ENCODE measurements around the gene EFNA5. TPM values are rescaled to one million over a fixed set of nuclear protein-coding genes. Genes with fewer than 3 reads are reported as not detected.

EFNA5 gene
- total and polyA plus RNA-seq, 10 of the 15 experiments (the other 5 are each of a cell fraction or from before 2014, with no cell fraction given) = 0.19 to 12.6 (median 3.9) TPM

- in situ Hi-C loops (cut with MboI) (no loop called here), intact Hi-C loops (cut with micrococcal nuclease; ENCODE audit: unreplicated experiment) (loop anchor here (10.0 kb wide), 1 partner anchor 769 kb away; no protein-coding TSS in a partner anchor)
- H3K36me3 ChIP-seq (ENCODE audit: control insufficient read depth in 2 of 2, insufficient read depth in 2 of 2, low read length in 1 of 2) = no peaks in the 10 kb centered on the region
- H3K9ac ChIP-seq (ENCODE audit: control insufficient read depth, insufficient read depth, low read length) = no peak overlapping the region
- ChIA-PET SMC1A (ENCODE audit: uncharacterized antibody, unreplicated experiment) (interaction anchor here (1.0 to 1.4 kb wide), 5 partner anchors 14 to 325 kb away, joined by 3 to 4 read pairs (median 3); no protein-coding TSS in a partner anchor), POLR2A (no interaction called here), RAD21 (ENCODE audit: unreplicated experiment) (interaction anchor here (1.0 to 1.2 kb wide), 2 partner anchors 77 to 187 kb away, joined by 3 read pairs; no protein-coding TSS in a partner anchor), CTCF (interaction anchor here (0.5 to 1.5 kb wide), 5 partner anchors 19 to 100 kb away, joined by 3 to 5 read pairs (median 4); no protein-coding TSS in a partner anchor)
- DNase-seq (ENCODE audit: low read depth, low spot score) (no peak), ATAC-seq (no peak), FAIRE-seq (no peak)
- H3K4me3 ChIP-seq = no peak overlapping the region
- H3K79me2 ChIP-seq (ENCODE audit: control insufficient read depth, insufficient read depth, low read length) = peaks cover 42% of the 10 kb centered on the region
- no peak overlapping the region for H3K4me2 ChIP-seq (ENCODE audit: control insufficient read depth, insufficient read depth)
- H3K9me3 ChIP-seq (replicated peaks; ENCODE audit: control insufficient read depth, insufficient read depth, low read length) = no peaks in the 10 kb centered on the region
- 0 out of 2 replicates have a peak overlapping the region, but pooled peaks have one; percentile 15 for H3K27ac ChIP-seq (ENCODE audit: control insufficient read depth, insufficient read depth)
- TF ChIP-seq ATF7 (IDR thresholded peaks at IDR 0.05; ENCODE audit: low read depth) = no peak
- no peak for TF ChIP-seq POU2F2 (IDR thresholded peaks at IDR 0.05; ENCODE audit: borderline replicate concordance, low read depth, low read length)
- TF ChIP-seq NFIC (IDR thresholded peaks at IDR 0.05; ENCODE audit: low read depth, low read length) = no peak
- TF ChIP-seq NR2C1 (IDR thresholded peaks at IDR 0.05) = no peak
- no peak for TF ChIP-seq MEF2A (IDR thresholded peaks at IDR 0.05; ENCODE audit: insufficient read depth, low read depth, low read length)
- no peak for TF ChIP-seq USF1 (IDR thresholded peaks at IDR 0.05; ENCODE audit: borderline replicate concordance, extremely low read length, insufficient read depth, low read depth, low read length)
- no peak for TF ChIP-seq STAT3 (IDR thresholded peaks at IDR 0.05; ENCODE audit: low read depth, low read length)
- no peak for TF ChIP-seq ZNF217 (IDR thresholded peaks at IDR 0.05)
- no peak for TF ChIP-seq HSF1 (IDR thresholded peaks at IDR 0.05; ENCODE audit: low read depth, low read length)
- TF ChIP-seq MTA2 (IDR thresholded peaks at IDR 0.05; ENCODE audit: low read depth) = no peak
- H4K20me1 ChIP-seq (ENCODE audit: control insufficient read depth, insufficient read depth) = no peaks in the 10 kb centered on the region
- 94% methylated on average over 4 of the region's 4 CpGs for WGBS (ENCODE audit: insufficient coverage, insufficient replicate concordance, low lambda C conversion rate, missing lambda C conversion rate)
- H3K27me3 ChIP-seq (replicated peaks in 1 of 2; ENCODE audit: control insufficient read depth in 2 of 2, insufficient read depth in 2 of 2, low read length in 1 of 2) = no peaks in the 10 kb centered on the region
- H2AFZ ChIP-seq (ENCODE audit: control insufficient read depth, low read depth, low read length) = no peak overlapping the region
- no TSS peak for BruUV-seq (replicated peaks)
- H3K4me1 ChIP-seq (ENCODE audit: control insufficient read depth, insufficient read depth, low read length) = peaks cover 12% of the 10 kb centered on the region
These were observed 94.6 kb downstream of the EFNA5 start for GRCh38 chr5:107576155-107576554.
